Stromal cell of bone marrow (primary cell): Measurements from ENCODE around the gene SYMPK.

Source experiments
- DNase-seq: peaks from one replicate; pipeline ENCODE4 v3.0.0-alpha.2; 2012; ENCODE audit warnings: low read depth

SYMPK gene

DNA sequence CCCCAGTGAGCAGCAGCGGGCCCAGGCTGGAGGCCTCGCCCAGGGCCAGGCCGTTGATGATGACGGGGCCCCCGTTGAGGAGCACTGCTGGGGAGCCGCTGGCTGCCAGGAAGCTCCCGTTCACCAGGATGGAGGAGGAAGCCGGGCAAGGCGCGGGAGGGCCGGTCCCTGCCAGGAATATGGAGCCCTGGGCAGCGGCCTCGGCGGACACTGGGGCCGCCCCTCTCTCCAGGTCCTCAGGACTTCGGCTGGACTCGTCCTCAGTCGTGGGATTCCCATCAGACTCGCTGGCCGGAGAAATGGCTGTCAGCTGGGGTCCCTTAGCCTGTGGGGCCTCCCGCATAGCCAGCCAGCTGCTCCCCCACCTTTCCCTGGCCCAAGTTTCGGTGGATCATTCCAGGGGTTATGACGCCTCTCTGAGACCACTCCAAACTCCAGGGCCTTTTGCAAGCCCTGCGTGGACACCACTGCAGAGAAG lies 96.0 kb downstream of the SYMPK start:
- DNase-seq, result no peak

- DNase-seq, result no peak
These were observed 96.6 kb downstream of the SYMPK start for GRCh38 chr19:45766296-45766868.

DNA sequence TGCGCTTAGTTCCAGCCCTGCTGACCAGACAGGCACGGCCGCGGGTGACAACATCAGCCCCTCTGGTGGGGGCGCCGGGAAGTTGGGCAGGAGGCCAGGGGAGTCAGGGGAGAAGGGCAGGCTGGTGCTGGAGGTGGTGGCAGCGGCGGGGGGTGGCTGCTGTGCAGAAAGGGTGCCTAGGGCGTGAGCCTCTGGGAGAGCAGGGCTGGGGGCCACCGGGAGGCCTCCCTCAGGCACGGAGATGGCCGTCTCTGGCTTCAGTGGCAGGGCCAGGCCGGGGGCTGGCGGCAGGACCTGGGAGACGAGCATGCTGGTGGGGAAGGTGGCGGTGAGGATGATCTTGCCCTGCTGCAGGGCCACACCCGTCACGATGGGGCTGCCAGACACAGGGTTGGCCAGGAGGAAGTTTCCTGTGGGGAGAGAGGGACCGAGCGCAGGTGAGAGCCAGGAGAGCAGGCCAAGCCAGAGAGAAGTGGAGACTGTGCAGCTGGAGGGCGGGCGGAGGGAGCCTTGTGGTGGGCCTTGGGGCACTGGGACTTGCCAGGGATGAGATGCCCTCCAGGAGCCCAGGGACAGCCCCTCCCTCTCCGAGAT lies 97.1 kb downstream of the SYMPK start:
- DNase-seq, result no peak
